Gastroesophageal sphincter (tissue), 4 donors: ENCODE data around the gene STRIP1. TPM values are rescaled to one million over a fixed set of nuclear protein-coding genes. Genes with fewer than 3 reads are reported as not detected.
A peak's percentile ranks its signal among the peaks of the same experiment; 100 is the strongest.

Experiments
- ATAC-seq: fragments of 150-250 bp; one replicate; pipeline ENCODE4 v1.9.1; 2016; ENCODE audit warnings: mild to moderate bottlenecking, moderate library complexity
- H3K27ac ChIP-seq, 4 donors: fragments of 200-600 bp; sonication (generic) in 3 of 4; 1 replicate in 3 of 4; 2 replicates in 1 of 4; pipeline ENCODE4 v1.5.1; 2016 to 2019
- H3K27me3 ChIP-seq: fragments of 200-600 bp; sonication (generic); one replicate; pipeline ENCODE4 v1.5.1; 2019
- H3K36me3 ChIP-seq, 2 donors: fragments of 200-600 bp; sonication (generic); one replicate each; pipeline ENCODE4 v1.5.1; 2019; ENCODE audit warnings: control low read depth in 1 of 2
- H3K4me1 ChIP-seq, 3 donors: fragments of 200-600 bp; sonication (generic); 1 replicate in 2 of 3; 2 replicates in 1 of 3; pipeline ENCODE4 v1.5.1; 2016 to 2019; ENCODE audit warnings: control low read depth in 2 of 3
- H3K4me3 ChIP-seq, 2 donors: fragments of 200-600 bp; sonication (generic); one replicate each; pipeline ENCODE4 v1.5.1; 2019; ENCODE audit warnings: mild to moderate bottlenecking in 1 of 2, moderate library complexity in 1 of 2
- H3K9me3 ChIP-seq, 3 donors: fragments of 200-600 bp; sonication (generic); one replicate each; pipeline ENCODE4 v1.5.1; 2017 to 2019; ENCODE audit warnings: control low read depth in 2 of 3
- EP300 ChIP-seq: sonication (generic); formaldehyde crosslinking; IDR thresholded peaks from one replicate; pipeline ENCODE4 v1.6.1; 2017; ENCODE audit warnings: antibody characterized with exemption, mild to moderate bottlenecking
- POLR2A ChIP-seq, 2 donors: fragments of 450-650 bp; IDR thresholded peaks; one replicate each; pipeline ENCODE4 v1.6.1; 2017; ENCODE audit warnings: antibody characterized with exemption in 2 of 2, mild to moderate bottlenecking in 2 of 2, moderate library complexity in 1 of 2
- POLR2AphosphoS5 ChIP-seq: sonication (generic); formaldehyde crosslinking; IDR thresholded peaks from one replicate; pipeline ENCODE4 v1.6.1; 2017; ENCODE audit warnings: antibody characterized with exemption
- WGBS, 2 donors: methylation state at CpG; one replicate each; pipeline ENCODE4 v1.1.5; 2018; ENCODE audit warnings: low coverage in 1 of 2; 5-methylcytosine and 5-hydroxymethylcytosine counted together
- total RNA-seq, 4 donors: library from RNA; depleted of rRNA; stranded (reverse); fragments of >200 nt; gene quantifications; one replicate each; pipeline ENCODE4 v1.1.0, GENCODE V29; 2016
- TF ChIP-seq, protein P1 (sequence below), 4 experiments: fragments of 200-600 bp in 2 of 4; fragments of 450-650 bp in 2 of 4; sonication (generic) in 1 of 4; IDR thresholded peaks; one replicate each; pipeline ENCODE4 v1.5.1; 2017 to 2019; ENCODE audit warnings: antibody characterized with exemption in 4 of 4, mild to moderate bottlenecking in 2 of 4, moderate library complexity in 2 of 4

The STRIP1 gene
- total RNA-seq, 4 donors from 2014 or later, result 29.3 to 46.9 (median 35.9) TPM

DNA sequence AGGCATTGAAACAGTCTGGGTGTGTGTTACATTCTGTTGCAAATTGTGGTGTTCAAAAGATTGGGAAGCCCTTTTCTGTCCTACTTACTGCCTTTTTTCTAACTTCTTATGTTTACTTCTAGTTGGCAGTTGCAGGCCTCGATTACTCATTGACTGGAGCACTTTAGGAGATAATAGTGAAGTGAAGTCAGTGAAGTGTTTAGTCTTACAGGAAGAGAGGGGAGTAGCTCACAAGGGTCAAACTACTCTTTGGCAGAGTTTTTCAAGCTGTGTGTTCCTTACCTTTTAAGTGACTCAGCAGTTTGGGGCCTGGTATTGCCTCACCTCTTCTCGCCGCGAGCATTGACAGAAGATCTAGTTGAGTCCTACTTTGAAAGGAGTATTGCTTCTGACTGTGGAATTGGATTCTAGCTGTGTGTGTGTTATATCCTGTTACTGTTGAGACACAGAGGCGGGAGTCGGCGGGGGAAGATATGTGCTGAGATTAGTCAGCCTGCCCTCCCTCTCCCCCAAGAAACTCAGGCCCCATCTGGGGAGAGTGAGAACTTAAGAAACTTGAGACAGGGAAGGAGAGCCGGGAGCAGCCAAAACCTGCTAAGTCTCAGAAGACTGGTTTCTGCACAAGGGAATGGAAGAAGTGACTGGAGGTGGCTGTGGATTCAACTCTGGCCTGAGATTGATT, 30.5 kb upstream of the STRIP1 start:
- H3K9me3 ChIP-seq, result no peaks in the 10 kb centered on the region
- ATAC-seq, result peak; percentile 93
- no peaks in the 10 kb centered on the region for H3K27me3 ChIP-seq
- TF ChIP-seq, protein P1, sequence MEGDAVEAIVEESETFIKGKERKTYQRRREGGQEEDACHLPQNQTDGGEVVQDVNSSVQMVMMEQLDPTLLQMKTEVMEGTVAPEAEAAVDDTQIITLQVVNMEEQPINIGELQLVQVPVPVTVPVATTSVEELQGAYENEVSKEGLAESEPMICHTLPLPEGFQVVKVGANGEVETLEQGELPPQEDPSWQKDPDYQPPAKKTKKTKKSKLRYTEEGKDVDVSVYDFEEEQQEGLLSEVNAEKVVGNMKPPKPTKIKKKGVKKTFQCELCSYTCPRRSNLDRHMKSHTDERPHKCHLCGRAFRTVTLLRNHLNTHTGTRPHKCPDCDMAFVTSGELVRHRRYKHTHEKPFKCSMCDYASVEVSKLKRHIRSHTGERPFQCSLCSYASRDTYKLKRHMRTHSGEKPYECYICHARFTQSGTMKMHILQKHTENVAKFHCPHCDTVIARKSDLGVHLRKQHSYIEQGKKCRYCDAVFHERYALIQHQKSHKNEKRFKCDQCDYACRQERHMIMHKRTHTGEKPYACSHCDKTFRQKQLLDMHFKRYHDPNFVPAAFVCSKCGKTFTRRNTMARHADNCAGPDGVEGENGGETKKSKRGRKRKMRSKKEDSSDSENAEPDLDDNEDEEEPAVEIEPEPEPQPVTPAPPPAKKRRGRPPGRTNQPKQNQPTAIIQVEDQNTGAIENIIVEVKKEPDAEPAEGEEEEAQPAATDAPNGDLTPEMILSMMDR (IDR thresholded peaks at IDR 0.05), result peak in 1 of 4 experiments; percentile 10
- TF ChIP-seq POLR2A (IDR thresholded peaks at IDR 0.05) (no peak), POLR2AphosphoS5 (peak; percentile 92), EP300 (no peak)
- peaks cover 38 to 71% (median 41%) of the 10 kb centered on the region in 3 donors for H3K4me1 ChIP-seq
- peak overlapping the region; percentile 0 to 31 for H3K4me3 ChIP-seq
- H3K27ac ChIP-seq, result peak overlapping the region; percentile 75 to 79 (median 78)
- peaks cover 0 to 1% of the 10 kb centered on the region in 2 donors for H3K36me3 ChIP-seq
- WGBS, 2 donors, result 2 to 12% methylated on average over 3 to 8 of the region's 8 CpGs

DNA sequence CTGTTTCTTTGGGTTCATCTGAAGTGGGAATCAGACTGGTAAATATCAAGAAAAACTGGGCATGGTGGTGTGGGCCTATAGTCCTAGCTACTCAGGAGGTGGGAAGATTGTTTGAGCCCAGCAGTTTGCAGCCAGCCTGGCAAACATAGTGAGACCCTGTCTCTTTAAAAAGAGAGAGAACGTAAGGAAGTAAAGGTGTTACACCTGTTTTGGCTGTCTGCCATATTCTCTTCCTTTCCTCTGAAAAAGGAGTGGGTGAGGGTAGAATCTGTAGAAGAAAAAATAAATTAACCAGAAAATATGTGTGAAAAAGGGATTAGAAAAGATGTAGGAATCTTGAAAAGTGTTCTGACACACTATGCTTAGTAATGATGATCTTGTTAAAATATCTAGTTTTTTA, 29.8 kb upstream of the STRIP1 start:
- Histone ChIP-seq H3K36me3 (peaks cover 0 to 8% of the 10 kb centered on the region in 2 donors), H3K4me1 (peaks cover 38 to 70% (median 41%) of the 10 kb centered on the region in 3 donors), H3K9me3 (no peaks in the 10 kb centered on the region), H3K27ac (peak overlapping the region; percentile 75 to 79 (median 78)), H3K27me3 (no peaks in the 10 kb centered on the region), H3K4me3 (peak overlapping the region in 1 of 2 donors; percentile 31)
- WGBS, 2 donors, result 67 to 100% methylated on average over 1 of the region's 1 CpG
- TF ChIP-seq POLR2AphosphoS5 (no peak), POLR2A (IDR thresholded peaks at IDR 0.05) (no peak), EP300 (no peak)
- TF ChIP-seq, protein P1 (IDR thresholded peaks at IDR 0.05), result no peak
- no peak for ATAC-seq

DNA sequence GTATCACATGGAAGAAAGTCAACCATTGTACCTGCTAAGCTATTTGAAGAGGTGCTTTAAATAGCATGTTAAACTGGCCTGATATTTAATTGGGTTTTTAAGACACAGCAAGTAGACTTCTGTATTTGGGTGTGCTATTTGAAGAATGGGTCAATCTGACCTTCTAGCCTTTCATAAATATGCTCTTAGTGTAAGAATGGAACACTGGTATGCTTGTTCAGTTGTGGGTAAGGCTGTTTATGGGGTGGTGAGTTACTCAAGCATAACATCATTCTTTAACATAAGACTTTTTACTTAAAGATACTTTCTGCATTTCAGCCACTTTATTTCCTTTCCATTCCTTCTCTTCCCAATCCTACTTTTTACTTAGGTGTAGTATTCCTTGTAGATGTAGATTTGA, 28.5 kb upstream of the STRIP1 start:
- Histone ChIP-seq H3K4me1 (peaks cover 38 to 64% (median 41%) of the 10 kb centered on the region in 3 donors), H3K9me3 (no peaks in the 10 kb centered on the region), H3K27ac (peak overlapping the region in 1 of 4 donors; percentile 32), H3K4me3 (no peak overlapping the region), H3K36me3 (peaks cover 0 to 22% of the 10 kb centered on the region in 2 donors), H3K27me3 (no peaks in the 10 kb centered on the region)
- no peak for TF ChIP-seq EP300
- TF ChIP-seq POLR2A (IDR thresholded peaks at IDR 0.05), result no peak
- TF ChIP-seq, protein P1 (IDR thresholded peaks at IDR 0.05), result no peak
- TF ChIP-seq POLR2AphosphoS5, result no peak
- ATAC-seq, result no peak

DNA sequence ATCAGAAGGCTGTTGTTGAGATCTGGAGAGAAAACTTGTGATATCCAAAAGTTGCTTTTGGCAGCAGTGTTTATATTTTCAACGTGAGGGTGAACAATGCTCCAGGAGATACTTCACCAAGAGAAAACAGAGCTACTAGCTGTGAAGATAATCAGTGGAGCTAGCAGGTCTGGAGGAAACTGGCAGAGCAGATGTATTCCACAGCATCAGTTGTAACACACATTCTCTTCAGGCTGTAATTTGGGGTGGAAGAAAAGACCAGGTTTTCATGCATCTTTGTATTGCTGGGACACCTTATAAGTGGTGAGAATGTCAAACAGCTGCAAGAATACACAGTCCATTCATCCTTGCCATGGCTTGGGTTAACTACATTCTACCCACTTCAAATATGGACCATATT, 27.9 kb upstream of the STRIP1 start:
- Histone ChIP-seq H3K27ac (peak overlapping the region in 2 of 4 donors; percentile 30 to 32), H3K36me3 (peaks cover 0 to 28% of the 10 kb centered on the region in 2 donors), H3K9me3 (no peaks in the 10 kb centered on the region), H3K4me1 (peaks cover 38 to 70% (median 41%) of the 10 kb centered on the region in 3 donors), H3K4me3 (no peak overlapping the region), H3K27me3 (no peaks in the 10 kb centered on the region)
- ATAC-seq, result no peak
- no peak for TF ChIP-seq POLR2A (IDR thresholded peaks at IDR 0.05)
- no peak for TF ChIP-seq EP300
- TF ChIP-seq, protein P1 (IDR thresholded peaks at IDR 0.05), result no peak
- TF ChIP-seq POLR2AphosphoS5, result no peak
- 11% methylated on average over 1 of the region's 1 CpG; no CpG with 5 or more reads in 1 of the 2 donors for WGBS, 2 donors
